H1 (cell line): ENCODE results near the gene LAMA4. TPM values are rescaled to one million over a fixed set of nuclear protein-coding genes. Genes with fewer than 3 reads are reported as not detected.

ENCODE experiments used
- ASH2L ChIP-seq: fragments of 200-600, 300-600 bp; sonication (generic); IDR thresholded peaks from one replicate; pipeline ENCODE4 v1.7.1; 2017; ENCODE audit warnings: low read length
- ATF3 ChIP-seq: IDR thresholded peaks from 2 replicates; pipeline ENCODE4 v1.6.1; 2011; ENCODE audit warnings: low read depth, mild to moderate bottlenecking, low read length; ENCODE audit not compliant: insufficient read depth
- CHD7 ChIP-seq: fragments of 300-600 bp; sonication (generic); IDR thresholded peaks from 2 replicates; pipeline ENCODE4 v1.7.1; 2012; ENCODE audit warnings: low read length, moderate library complexity, mild to moderate bottlenecking, inconsistent platforms; ENCODE audit not compliant: insufficient replicate concordance
- CREB1 ChIP-seq: IDR thresholded peaks from 2 replicates; pipeline ENCODE4 v1.6.1; 2012; ENCODE audit warnings: inconsistent platforms
- CTBP2 ChIP-seq: IDR thresholded peaks from 2 replicates; pipeline ENCODE4 v1.7.0; 2011; ENCODE audit warnings: borderline replicate concordance, mild to moderate bottlenecking, moderate library complexity, mixed read lengths, low read length; ENCODE audit not compliant: insufficient read depth, insufficient read length
- JUND ChIP-seq: IDR thresholded peaks from 2 replicates; pipeline ENCODE4 v1.6.1; 2011; ENCODE audit warnings: mild to moderate bottlenecking, improper control_type of control experiment, low read length
- POLR2A ChIP-seq, 2 experiments: IDR thresholded peaks; 1 replicate in 1 of 2; 2 replicates in 1 of 2; pipeline ENCODE4 v1.6.1; 2011; ENCODE audit warnings: low read depth in 2 of 2, low read length in 2 of 2, mild to moderate bottlenecking in 2 of 2; ENCODE audit errors: control extremely low read depth in 1 of 2
- POLR2AphosphoS5 ChIP-seq: IDR thresholded peaks from 2 replicates; pipeline ENCODE4 v1.6.1; 2011; ENCODE audit warnings: low read depth, low read length
- SAP30 ChIP-seq: fragments of 300-600 bp; sonication (generic); IDR thresholded peaks from 2 replicates; pipeline ENCODE4 v1.7.1; 2012; ENCODE audit warnings: low read length, moderate library complexity, mild to moderate bottlenecking, inconsistent platforms; ENCODE audit not compliant: insufficient read depth, insufficient replicate concordance
- polyA plus RNA-seq, 7 experiments: library from polyadenylated mRNA; depleted of rRNA in 3 of 7; stranded (reverse) in 5 of 7; unstranded in 2 of 7; fragments of >200 nt in 5 of 7; fragments of 200-250 nt in 2 of 7; gene quantifications; 1 replicate in 5 of 7; 2 replicates in 1 of 7; 4 replicates in 1 of 7; pipeline versions ENCODE4 v1.2.1 to v1.2.3, GENCODE V29; 2011 to 2013; ENCODE audit warnings: missing spikeins in 2 of 7, mixed read lengths in 2 of 7
- total RNA-seq: library from RNA; stranded (reverse); fragmentation: NEBNext Ultra II Directional; extraction: Animal tissue kit (Norgen Biotek cat#: 25700); gene quantifications from 2 replicates; pipeline ENCODE4 v1.2.1, GENCODE V29; 2021

LAMA4 gene
- total and polyA plus RNA-seq, 2 of the 8 experiments (the other 6 are each of a cell fraction or from before 2014, with no cell fraction given), result 0.95 to 1.5 TPM

DNA sequence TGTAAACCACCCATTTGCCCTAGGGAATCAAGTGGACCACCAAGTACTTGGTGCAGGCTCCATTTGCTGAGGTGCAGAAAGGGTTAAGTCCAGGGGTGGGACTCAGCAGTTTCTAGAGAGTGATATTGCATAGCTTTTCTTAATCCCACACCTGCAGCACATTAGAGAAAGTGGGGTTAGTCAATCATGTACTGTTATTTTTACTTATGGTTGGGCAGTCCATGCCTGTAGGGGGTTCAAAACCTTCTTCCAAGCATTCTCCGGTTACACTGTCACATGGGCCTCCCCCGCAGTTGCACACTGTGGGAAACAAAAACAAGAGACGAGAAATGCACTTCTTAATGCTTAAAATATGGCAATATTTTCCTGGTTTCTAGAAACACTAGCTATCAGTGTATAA lies 65.5 kb downstream of the LAMA4 start (continued):
- TF ChIP-seq CHD7 (no peak), POLR2A (IDR thresholded peaks at IDR 0.05; ENCODE audit: control extremely low read depth in 1 of 2, low read depth in 2 of 2, low read length in 2 of 2) (no peak), CREB1 (no peak), POLR2AphosphoS5 (no peak), JUND (no peak), SAP30 (no peak), ATF3 (no peak), CTBP2 (no peak), ASH2L (no peak)
- TF ChIP-seq, all 59 proteins: peak for 0
